NCI-H69 (cell line): ENCODE data around the gene PDZK1IP1.
A peak's percentile ranks its signal among the peaks of the same experiment; 100 is the strongest.
"Not testable (repeated sequence)": the region's sequence is repeated elsewhere in the genome, so short reads cannot be mapped to it uniquely, and the experiment has no call there.

ENCODE experiments used
- DNase-seq: peaks from one replicate; lab custom pipeline; 2025; lab: John Stamatoyannopoulos, UW

The PDZK1IP1 gene

GRCh38 chr1:47181095-47181954 lies 8.5 kb downstream of the PDZK1IP1 start:
- no peak for DNase-seq

DNA sequence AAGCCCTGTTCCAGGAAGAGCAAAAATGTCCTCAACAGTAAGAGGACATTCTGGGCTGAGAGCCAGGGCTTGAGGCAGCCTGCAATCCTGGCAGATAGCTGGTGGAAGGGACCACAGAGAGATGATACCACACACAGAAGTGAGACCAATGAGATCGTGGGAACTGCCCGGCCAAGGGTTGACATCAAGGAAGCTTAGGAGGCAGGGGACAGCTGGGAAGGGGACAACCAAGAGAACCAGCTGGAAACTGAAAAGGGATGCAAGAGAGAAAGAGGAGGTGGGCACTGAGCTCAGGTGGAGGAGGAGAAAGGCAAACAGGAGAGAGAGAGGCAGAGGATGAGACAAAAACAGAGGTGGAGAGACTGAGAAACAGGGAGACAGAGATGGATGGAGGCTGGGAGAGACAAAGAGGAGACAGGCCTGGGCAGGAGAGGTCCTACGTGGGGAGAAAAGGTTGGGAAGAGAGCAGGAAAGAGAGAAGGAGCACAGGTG lies 9.2 kb downstream of the PDZK1IP1 start:
- no peak for DNase-seq

- DNase-seq: no peak
Measured at GRCh38 chr1:47179988-47180563, 9.8 kb downstream of the PDZK1IP1 start.

- peak; percentile 72 for DNase-seq
Measured at GRCh38 chr1:47179017-47179987, 10.5 kb downstream of the PDZK1IP1 start.

- no peak for DNase-seq
Measured at GRCh38 chr1:47178654-47179016, 11.2 kb downstream of the PDZK1IP1 start.

- no peak for DNase-seq
Measured at GRCh38 chr1:47178020-47178419, 11.8 kb downstream of the PDZK1IP1 start.

DNA sequence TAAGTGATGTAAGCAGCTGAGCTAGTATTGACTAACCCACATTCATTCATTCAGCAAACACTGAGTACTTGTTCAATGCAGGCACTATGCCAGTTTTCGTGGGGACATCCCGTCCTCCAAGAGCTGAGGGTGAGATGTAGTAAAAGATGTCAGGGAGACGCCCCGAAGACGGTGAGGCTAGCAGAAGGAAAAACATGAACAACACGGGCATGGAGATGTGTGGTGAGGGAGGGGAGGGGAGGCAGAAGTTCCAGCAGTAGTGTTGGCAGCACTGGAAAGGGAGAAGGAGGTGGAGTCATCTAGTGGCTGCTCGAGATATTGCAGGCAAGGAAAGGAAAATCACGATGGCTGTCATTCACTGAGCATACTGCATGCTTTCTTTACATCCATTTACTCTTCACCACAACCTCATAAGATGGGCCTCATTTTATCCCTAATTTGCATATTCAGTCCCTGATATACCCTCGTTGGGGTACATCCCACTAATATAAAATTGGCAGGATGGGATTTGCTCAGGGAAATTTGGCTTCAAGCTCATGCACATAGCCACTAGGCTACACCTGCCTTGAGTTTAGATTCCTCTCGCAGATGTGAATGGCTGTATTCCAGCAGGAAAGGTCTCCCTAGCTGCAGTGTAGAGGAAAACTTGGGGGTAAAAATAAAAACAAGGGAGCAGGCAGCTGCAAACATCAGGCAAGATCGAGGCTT lies 14.5 kb downstream of the PDZK1IP1 start:
- DNase-seq: peak; percentile 35

GRCh38 chr1:47174656-47175020 lies 15.2 kb downstream of the PDZK1IP1 start:
- DNase-seq: no peak

DNA sequence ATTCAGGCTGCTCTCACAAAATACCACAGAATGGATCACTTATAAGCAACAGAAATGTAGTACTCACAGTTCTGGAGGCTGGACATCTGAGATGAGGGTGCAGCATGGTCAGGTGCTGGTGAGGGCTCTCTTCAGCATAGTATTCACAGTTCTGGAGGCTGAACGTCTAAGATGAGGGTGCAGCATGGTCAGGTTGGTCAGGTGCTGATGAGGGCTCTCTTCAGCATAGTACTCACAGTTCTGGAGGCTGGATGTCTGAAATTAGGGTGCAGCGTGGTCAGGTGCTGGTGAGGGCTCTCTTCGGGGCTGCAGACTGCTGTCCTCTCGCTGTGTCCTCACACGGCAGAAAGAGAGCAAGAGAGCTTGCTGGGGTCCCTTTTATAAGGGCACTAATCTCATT lies 17.1 kb downstream of the PDZK1IP1 start:
- DNase-seq: no peak

GRCh38 chr1:47164552-47164951 lies 25.3 kb downstream of the PDZK1IP1 start:
- no peak for DNase-seq

- no peak for DNase-seq
Measured at GRCh38 chr1:47161298-47162040, 28.4 kb downstream of the PDZK1IP1 start.

DNA sequence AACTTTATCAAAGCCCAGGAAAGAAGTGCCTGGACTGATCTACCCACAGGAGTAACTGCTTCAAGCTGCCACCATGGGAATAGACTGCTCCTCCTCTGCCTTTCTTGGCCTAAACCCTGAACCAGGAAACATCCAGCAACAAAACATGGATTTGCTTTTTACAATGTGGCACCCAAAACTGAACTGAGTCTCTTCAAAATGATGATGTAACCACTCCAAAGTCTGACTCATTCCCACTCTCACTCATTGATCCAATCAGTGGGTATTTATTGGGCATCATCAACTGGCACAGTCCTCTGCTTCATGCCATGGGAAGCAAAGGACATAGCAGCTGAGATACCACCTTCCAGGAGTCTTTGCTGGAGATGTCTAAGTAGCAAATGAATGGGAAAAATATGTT lies 29.1 kb downstream of the PDZK1IP1 start:
- no peak for DNase-seq

GRCh38 chr1:47157957-47158356 lies 31.9 kb downstream of the PDZK1IP1 start:
- DNase-seq: not testable (repeated sequence)

GRCh38 chr1:47156457-47156856 lies 33.4 kb downstream of the PDZK1IP1 start:
- DNase-seq: not testable (repeated sequence)

- DNase-seq: peak; percentile 28
Measured at GRCh38 chr1:47149162-47149561, 40.7 kb downstream of the PDZK1IP1 start.

GRCh38 chr1:47147047-47147785 lies 42.6 kb downstream of the PDZK1IP1 start:
- DNase-seq: no peak

DNA sequence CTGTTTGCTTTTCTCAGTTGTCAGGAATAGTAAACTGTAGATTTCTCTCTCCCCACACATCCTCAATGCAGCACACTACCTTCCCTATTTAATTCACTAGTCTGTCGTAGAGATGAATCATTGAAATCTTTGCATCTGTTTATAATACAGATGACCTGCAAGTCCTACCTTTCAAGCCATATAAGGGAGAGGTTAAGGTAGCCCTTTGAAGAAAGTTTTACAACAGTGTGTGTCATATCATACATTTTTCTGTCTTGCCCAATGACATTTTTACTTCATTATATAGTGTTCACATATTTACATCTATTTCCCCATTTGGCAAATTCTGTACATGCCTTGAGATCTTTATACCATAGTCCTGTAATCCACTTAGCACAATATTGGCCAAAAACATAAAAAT lies 43.3 kb downstream of the PDZK1IP1 start:
- DNase-seq: not testable (repeated sequence)

DNA sequence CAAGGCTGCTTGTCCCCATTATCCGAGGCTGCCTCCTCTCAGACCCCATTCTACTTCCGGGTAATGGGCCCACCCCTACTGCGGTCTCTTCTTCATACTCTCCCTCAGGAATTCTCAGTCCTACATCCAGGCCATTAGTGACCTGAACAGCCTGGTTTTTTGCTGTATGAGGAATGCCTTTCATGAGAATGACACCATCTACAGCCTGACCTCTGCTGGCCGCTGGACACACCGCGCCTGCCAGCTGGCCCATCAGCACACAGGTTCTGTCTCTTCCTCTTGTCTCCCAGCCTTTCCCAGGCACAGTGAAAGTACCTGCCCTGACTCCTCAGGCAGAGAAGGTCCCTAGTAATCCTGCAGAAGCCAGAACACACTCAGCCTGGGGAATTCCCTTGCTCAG lies 46.2 kb downstream of the PDZK1IP1 start:
- not testable (repeated sequence) for DNase-seq

DNA sequence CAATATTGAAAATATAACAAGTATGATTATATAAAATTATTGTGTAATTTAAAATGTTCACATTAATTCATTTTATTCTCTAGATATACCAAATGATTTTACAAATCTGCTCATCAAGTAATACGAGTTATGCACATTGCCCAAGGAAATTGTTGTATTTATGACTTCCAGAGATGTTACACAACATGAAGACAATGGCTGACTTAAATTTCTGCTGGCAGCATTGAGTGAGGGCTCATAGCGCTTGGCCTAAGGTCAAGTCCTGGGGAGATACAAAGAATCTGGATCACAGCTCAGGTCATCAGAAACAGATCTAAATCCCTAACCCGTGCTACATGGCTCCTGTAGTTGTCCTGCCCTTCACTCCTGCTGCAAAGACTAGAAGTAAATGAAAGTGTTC lies 49.5 kb downstream of the PDZK1IP1 start:
- not testable (repeated sequence) for DNase-seq

- DNase-seq: no peak
Measured at GRCh38 chr1:47137925-47138615, 51.8 kb downstream of the PDZK1IP1 start.
